A673 (cell line): ENCODE results near the gene GPHN.

ENCODE experiments used
- EZH2 ChIP-seq: fragments of 200-600 bp; sonication (generic); IDR thresholded peaks from 2 replicates; pipeline ENCODE4 v1.6.1; 2017; ENCODE audit warnings: borderline replicate concordance, low read depth, mild to moderate bottlenecking, mixed read lengths, antibody characterized with exemption, low read length; ENCODE audit not compliant: poor library complexity, severe bottlenecking
- TF ChIP-seq, protein P1 (sequence below): fragments of 300-800, 200-600 bp; sonication (generic); conservative IDR thresholded peaks from 2 replicates; pipeline ENCODE4 v1.5.1; 2017; ENCODE audit warnings: low read depth, mild to moderate bottlenecking, antibody characterized with exemption, low read length, moderate library complexity, mixed read lengths

GRCh38 chr14:66975251-66975650 is 467.3 kb downstream of the GPHN start:
- TF ChIP-seq, protein P1, sequence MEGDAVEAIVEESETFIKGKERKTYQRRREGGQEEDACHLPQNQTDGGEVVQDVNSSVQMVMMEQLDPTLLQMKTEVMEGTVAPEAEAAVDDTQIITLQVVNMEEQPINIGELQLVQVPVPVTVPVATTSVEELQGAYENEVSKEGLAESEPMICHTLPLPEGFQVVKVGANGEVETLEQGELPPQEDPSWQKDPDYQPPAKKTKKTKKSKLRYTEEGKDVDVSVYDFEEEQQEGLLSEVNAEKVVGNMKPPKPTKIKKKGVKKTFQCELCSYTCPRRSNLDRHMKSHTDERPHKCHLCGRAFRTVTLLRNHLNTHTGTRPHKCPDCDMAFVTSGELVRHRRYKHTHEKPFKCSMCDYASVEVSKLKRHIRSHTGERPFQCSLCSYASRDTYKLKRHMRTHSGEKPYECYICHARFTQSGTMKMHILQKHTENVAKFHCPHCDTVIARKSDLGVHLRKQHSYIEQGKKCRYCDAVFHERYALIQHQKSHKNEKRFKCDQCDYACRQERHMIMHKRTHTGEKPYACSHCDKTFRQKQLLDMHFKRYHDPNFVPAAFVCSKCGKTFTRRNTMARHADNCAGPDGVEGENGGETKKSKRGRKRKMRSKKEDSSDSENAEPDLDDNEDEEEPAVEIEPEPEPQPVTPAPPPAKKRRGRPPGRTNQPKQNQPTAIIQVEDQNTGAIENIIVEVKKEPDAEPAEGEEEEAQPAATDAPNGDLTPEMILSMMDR = no peak
- no peak for TF ChIP-seq EZH2
